Keratinocyte (primary cell): ENCODE results near the gene ARMS2. TPM values are rescaled to one million over a fixed set of nuclear protein-coding genes. Genes with fewer than 3 reads are reported as not detected.

ENCODE experiments used
- DNase-seq: peaks from one replicate; pipeline ENCODE4 v3.0.0-alpha.2; 2011; ENCODE audit warnings: low read depth, missing footprints, low spot score
- FAIRE-seq: peaks from 2 replicates; lab custom pipeline; 2011; peaks lifted over from hg19 to GRCh38; lab: Jason Lieb, UNC
- H2AFZ ChIP-seq: 2 replicates; pipeline ENCODE4 v1.6.0; 2012; ENCODE audit warnings: low read length, control low read depth, inconsistent platforms; ENCODE audit not compliant: control insufficient read depth
- H3K27ac ChIP-seq: 2 replicates; pipeline ENCODE4 v1.5.1; 2011; ENCODE audit warnings: low read length; ENCODE audit not compliant: control insufficient read depth, insufficient read depth
- H3K27me3 ChIP-seq: 3 replicates; pipeline ENCODE4 v1.6.0; 2011; ENCODE audit warnings: low read length; ENCODE audit not compliant: control insufficient read depth, insufficient read depth; ENCODE audit errors: extremely low read depth
- H3K36me3 ChIP-seq, 2 experiments: 2 replicates in 1 of 2; 3 replicates in 1 of 2; pipeline ENCODE4 v1.5.1; 2011; ENCODE audit warnings: low read length in 2 of 2, mild to moderate bottlenecking in 1 of 2; ENCODE audit not compliant: control insufficient read depth in 2 of 2, insufficient read depth in 2 of 2; ENCODE audit errors: extremely low read depth in 1 of 2
- H3K4me1 ChIP-seq: 3 replicates; pipeline ENCODE4 v1.5.1; 2011; ENCODE audit warnings: low read length; ENCODE audit not compliant: control insufficient read depth, insufficient read depth; ENCODE audit errors: extremely low read depth
- H3K4me2 ChIP-seq: 3 replicates; pipeline ENCODE4 v1.6.0; 2011; ENCODE audit warnings: low read depth, low read length; ENCODE audit not compliant: control insufficient read depth, insufficient read depth; ENCODE audit errors: extremely low read depth
- H3K4me3 ChIP-seq, 3 experiments: fragments of 200-600 bp in 1 of 3; sonication (generic) in 1 of 3; 2 replicates in 2 of 3; 3 replicates in 1 of 3; pipeline ENCODE4 v1.5.1; 2011 to 2016; ENCODE audit warnings: low read length in 3 of 3, mild to moderate bottlenecking in 3 of 3, control low read depth in 2 of 3, inconsistent platforms in 1 of 3, low read depth in 1 of 3, mixed read lengths in 1 of 3, mixed run types in 1 of 3, moderate library complexity in 1 of 3; ENCODE audit not compliant: control insufficient read depth in 2 of 3, insufficient read depth in 2 of 3; ENCODE audit errors: extremely low read depth in 1 of 3
- H3K79me2 ChIP-seq: 2 replicates; pipeline ENCODE4 v1.6.0; 2012; ENCODE audit warnings: low read length; ENCODE audit not compliant: control insufficient read depth, insufficient read depth
- H3K9ac ChIP-seq: 3 replicates; pipeline ENCODE4 v1.6.0; 2011; ENCODE audit warnings: low read length; ENCODE audit not compliant: control insufficient read depth, insufficient read depth; ENCODE audit errors: extremely low read depth
- H3K9me1 ChIP-seq: 3 replicates; pipeline ENCODE4 v1.6.0; 2011; ENCODE audit warnings: low read length; ENCODE audit not compliant: control insufficient read depth, insufficient read depth; ENCODE audit errors: extremely low read depth
- H3K9me3 ChIP-seq: 2 replicates; pipeline ENCODE4 v1.5.1; 2012; ENCODE audit warnings: low read depth, low read length; ENCODE audit not compliant: control insufficient read depth
- H4K20me1 ChIP-seq: 3 replicates; pipeline ENCODE4 v1.6.0; 2011; ENCODE audit warnings: low read length; ENCODE audit not compliant: control insufficient read depth, insufficient read depth; ENCODE audit errors: extremely low read depth
- CTCF ChIP-seq, 3 experiments: IDR thresholded peaks in 1 of 3; conservative IDR thresholded peaks in 1 of 3; optimal IDR thresholded peaks in 1 of 3; 2 replicates in 2 of 3; 3 replicates in 1 of 3; pipeline versions ENCODE3 to v1.5.1; 2011; ENCODE audit warnings: low read length in 3 of 3, mild to moderate bottlenecking in 3 of 3, moderate library complexity in 2 of 3, control low read depth in 1 of 3, inconsistent platforms in 1 of 3; ENCODE audit not compliant: insufficient read depth in 2 of 3; ENCODE audit errors: extremely low read depth in 1 of 3
- EZH2 ChIP-seq: IDR thresholded peaks from one replicate; pipeline ENCODE4 v1.6.1; 2012; ENCODE audit warnings: inconsistent platforms, mild to moderate bottlenecking, low read length, moderate library complexity
- dilution Hi-C: fragments of 300-500 bp; cut with MboI; formaldehyde crosslinking; loops from one replicate; pipeline ENCODE4 v1.7.0; 2020; ENCODE audit warnings: low sequenced_read_pairs; ENCODE audit not compliant: extremely low pct_ligation_motif_present
- polyA plus RNA-seq, 5 experiments: library from polyadenylated mRNA; depleted of rRNA in 3 of 5; stranded (reverse) in 3 of 5; stranded (forward) in 1 of 5; unstranded in 1 of 5; fragments of >200 nt; gene quantifications; 1 replicate in 1 of 5; 2 replicates in 3 of 5; 3 replicates in 1 of 5; pipeline versions ENCODE4 v1.2.1 to v1.2.3, GENCODE V29; 2011 to 2012; ENCODE audit warnings: missing spikeins in 2 of 5, low read depth in 1 of 5, low replicate concordance in 1 of 5

The ARMS2 gene
- polyA plus RNA-seq, 1 donor (not counting 4 experiments of a cell fraction or from before 2014, with no cell fraction given): 0.08 TPM

- Histone ChIP-seq H3K9me1 (no peaks in the 10 kb centered on the region), H3K27ac (peak overlapping the region; percentile 57), H3K79me2 (peaks cover 5% of the 10 kb centered on the region), H3K4me1 (peaks cover 54% of the 10 kb centered on the region), H3K4me3 (no peak overlapping the region), H3K27me3 (no peaks in the 10 kb centered on the region), H3K36me3 (peaks cover 5 to 10% of the 10 kb centered on the region in 2 experiments), H2AFZ (no peak overlapping the region), H3K9me3 (no peaks in the 10 kb centered on the region), H3K9ac (peak overlapping the region; percentile 5), H4K20me1 (no peaks in the 10 kb centered on the region), H3K4me2 (peak overlapping the region; percentile 44)
- FAIRE-seq (no peak), DNase-seq (no peak)
- dilution Hi-C loops: no loop called here
- TF ChIP-seq CTCF (optimal IDR thresholded peaks at IDR 0.05 in 1 of 3, IDR thresholded peaks at IDR 0.05 in 1 of 3, conservative IDR thresholded peaks at IDR 0.05 in 1 of 3; ENCODE audit: extremely low read depth in 1 of 3, insufficient read depth in 2 of 3, low read length in 3 of 3) (no peak), EZH2 (no peak)
Measured at GRCh38 chr10:122495406-122496340, 41.2 kb downstream of the ARMS2 start.

GRCh38 chr10:122497241-122497640 is 42.8 kb downstream of the ARMS2 start:
- peaks cover 3 to 20% of the 10 kb centered on the region in 2 experiments for H3K36me3 ChIP-seq
- no peak overlapping the region for H3K27ac ChIP-seq
- no peak overlapping the region for H3K4me2 ChIP-seq
- peaks cover 38% of the 10 kb centered on the region for H3K4me1 ChIP-seq
- no peaks in the 10 kb centered on the region for H4K20me1 ChIP-seq
- H3K9me1 ChIP-seq: no peaks in the 10 kb centered on the region
- dilution Hi-C loops: no loop called here
- H3K4me3 ChIP-seq: no peak overlapping the region
- DNase-seq (no peak), FAIRE-seq (no peak)
- H3K27me3 ChIP-seq: no peaks in the 10 kb centered on the region
- no peak for TF ChIP-seq CTCF (optimal IDR thresholded peaks at IDR 0.05 in 1 of 3, IDR thresholded peaks at IDR 0.05 in 1 of 3, conservative IDR thresholded peaks at IDR 0.05 in 1 of 3; ENCODE audit: extremely low read depth in 1 of 3, insufficient read depth in 2 of 3, low read length in 3 of 3)
- no peak for TF ChIP-seq EZH2
- peaks cover 5% of the 10 kb centered on the region for H3K79me2 ChIP-seq
- no peak overlapping the region for H2AFZ ChIP-seq
- no peak overlapping the region for H3K9ac ChIP-seq
- no peaks in the 10 kb centered on the region for H3K9me3 ChIP-seq
